WERI-Rb-1 (cell line): ENCODE results near the gene DGCR6.
"Not testable (repeated sequence)": the region's sequence is repeated elsewhere in the genome, so short reads cannot be mapped to it uniquely, and the experiment has no call there.

ENCODE experiments used
- DNase-seq: peaks from one replicate; pipeline ENCODE4 v3.0.0-alpha.2; 2020
- H3K27ac ChIP-seq: fragments of 250-450 bp; sonication (Bioruptor Pico); 2 replicates; pipeline ENCODE4 v1.5.1; 2020; ENCODE audit warnings: mild to moderate bottlenecking, moderate library complexity
- H3K27me3 ChIP-seq: fragments of 250-450 bp; sonication (Bioruptor Pico); 2 replicates; pipeline ENCODE4 v1.5.1; 2021; ENCODE audit warnings: mild to moderate bottlenecking, low read depth, moderate library complexity; ENCODE audit not compliant: insufficient read depth, severe bottlenecking
- H3K36me3 ChIP-seq: fragments of 250-450 bp; sonication (Bioruptor Pico); 2 replicates; pipeline ENCODE4 v1.5.1; 2020; ENCODE audit warnings: mild to moderate bottlenecking, moderate library complexity
- H3K4me3 ChIP-seq: 2 replicates; pipeline ENCODE4 v1.5.1; 2011; ENCODE audit warnings: low read depth, mild to moderate bottlenecking, control low read depth, low read length
- H3K9me3 ChIP-seq: fragments of 250-450 bp; sonication (Bioruptor Pico); 2 replicates; pipeline ENCODE4 v1.5.1; 2021; ENCODE audit warnings: mild to moderate bottlenecking, moderate library complexity; ENCODE audit not compliant: severe bottlenecking
- TF ChIP-seq, protein P1 (sequence below): IDR thresholded peaks from 2 replicates; pipeline ENCODE4 v1.5.1; 2011; ENCODE audit warnings: low read depth, mild to moderate bottlenecking, control low read depth, inconsistent platforms, low read length

The DGCR6 gene

GRCh38 chr22:18954303-18954989 is 48.3 kb downstream of the DGCR6 start:
- TF ChIP-seq, protein P1, sequence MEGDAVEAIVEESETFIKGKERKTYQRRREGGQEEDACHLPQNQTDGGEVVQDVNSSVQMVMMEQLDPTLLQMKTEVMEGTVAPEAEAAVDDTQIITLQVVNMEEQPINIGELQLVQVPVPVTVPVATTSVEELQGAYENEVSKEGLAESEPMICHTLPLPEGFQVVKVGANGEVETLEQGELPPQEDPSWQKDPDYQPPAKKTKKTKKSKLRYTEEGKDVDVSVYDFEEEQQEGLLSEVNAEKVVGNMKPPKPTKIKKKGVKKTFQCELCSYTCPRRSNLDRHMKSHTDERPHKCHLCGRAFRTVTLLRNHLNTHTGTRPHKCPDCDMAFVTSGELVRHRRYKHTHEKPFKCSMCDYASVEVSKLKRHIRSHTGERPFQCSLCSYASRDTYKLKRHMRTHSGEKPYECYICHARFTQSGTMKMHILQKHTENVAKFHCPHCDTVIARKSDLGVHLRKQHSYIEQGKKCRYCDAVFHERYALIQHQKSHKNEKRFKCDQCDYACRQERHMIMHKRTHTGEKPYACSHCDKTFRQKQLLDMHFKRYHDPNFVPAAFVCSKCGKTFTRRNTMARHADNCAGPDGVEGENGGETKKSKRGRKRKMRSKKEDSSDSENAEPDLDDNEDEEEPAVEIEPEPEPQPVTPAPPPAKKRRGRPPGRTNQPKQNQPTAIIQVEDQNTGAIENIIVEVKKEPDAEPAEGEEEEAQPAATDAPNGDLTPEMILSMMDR = peak; percentile 84

GRCh38 chr22:18954990-18955571 is 49.0 kb downstream of the DGCR6 start:
- Histone ChIP-seq H3K36me3 (no peaks in the 10 kb centered on the region), H3K9me3 (no peaks in the 10 kb centered on the region), H3K4me3 (no peak overlapping the region), H3K27ac (no peak overlapping the region), H3K27me3 (no peaks in the 10 kb centered on the region)
- TF ChIP-seq, protein P1 = no peak
- DNase-seq = no peak

More at GRCh38 chr22:18954303-18954989, 48.3 kb downstream of the DGCR6 start:
- H3K27ac ChIP-seq, H3K4me3 ChIP-seq, H3K9me3 ChIP-seq, H3K27me3 ChIP-seq, H3K36me3 ChIP-seq: not testable (repeated sequence)
- DNase-seq = peak; percentile 71

GRCh38 chr22:18955696-18956095 is 49.6 kb downstream of the DGCR6 start:
- H3K27me3 ChIP-seq = no peaks in the 10 kb centered on the region
- TF ChIP-seq, protein P1 = no peak
- H3K36me3 ChIP-seq = no peaks in the 10 kb centered on the region
- no peaks in the 10 kb centered on the region for H3K9me3 ChIP-seq
- no peak overlapping the region for H3K4me3 ChIP-seq
- DNase-seq = no peak
- no peak overlapping the region for H3K27ac ChIP-seq

GRCh38 chr22:18956121-18956895 is 50.2 kb downstream of the DGCR6 start:
- H3K27ac ChIP-seq, H3K27me3 ChIP-seq, DNase-seq, H3K36me3 ChIP-seq, H3K9me3 ChIP-seq, H3K4me3 ChIP-seq: not testable (repeated sequence)

DNA sequence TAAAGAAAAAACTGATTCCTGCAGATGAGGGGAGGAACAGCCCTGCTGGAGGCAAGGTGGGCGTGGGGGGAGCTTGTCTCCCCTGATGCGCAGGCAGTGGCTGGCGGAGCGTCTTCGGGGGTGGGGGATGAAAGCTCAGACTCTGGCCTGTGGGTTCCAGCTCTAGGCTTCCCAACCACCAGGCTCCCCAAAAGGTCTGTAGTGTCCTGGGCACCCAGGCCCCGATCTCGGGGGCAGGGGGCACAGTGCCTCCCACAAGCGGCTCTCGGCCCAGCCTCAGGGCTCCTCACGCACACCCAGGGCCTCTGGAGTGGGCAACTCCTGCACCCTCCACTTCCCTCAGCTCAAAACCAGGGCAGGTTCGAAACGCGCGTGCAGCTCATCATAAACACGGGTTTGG is 50.8 kb downstream of the DGCR6 start:
- not testable (repeated sequence) for DNase-seq, H3K27me3 ChIP-seq

GRCh38 chr22:18957621-18958320 is 51.7 kb downstream of the DGCR6 start:
- not testable (repeated sequence) for H3K36me3 ChIP-seq, H3K4me3 ChIP-seq, DNase-seq, H3K27me3 ChIP-seq, H3K27ac ChIP-seq, H3K9me3 ChIP-seq

More for the DNA sequence above, 50.8 kb downstream of the DGCR6 start:
- not testable (repeated sequence) for H3K36me3 ChIP-seq, H3K9me3 ChIP-seq, H3K27ac ChIP-seq, H3K4me3 ChIP-seq

DNA sequence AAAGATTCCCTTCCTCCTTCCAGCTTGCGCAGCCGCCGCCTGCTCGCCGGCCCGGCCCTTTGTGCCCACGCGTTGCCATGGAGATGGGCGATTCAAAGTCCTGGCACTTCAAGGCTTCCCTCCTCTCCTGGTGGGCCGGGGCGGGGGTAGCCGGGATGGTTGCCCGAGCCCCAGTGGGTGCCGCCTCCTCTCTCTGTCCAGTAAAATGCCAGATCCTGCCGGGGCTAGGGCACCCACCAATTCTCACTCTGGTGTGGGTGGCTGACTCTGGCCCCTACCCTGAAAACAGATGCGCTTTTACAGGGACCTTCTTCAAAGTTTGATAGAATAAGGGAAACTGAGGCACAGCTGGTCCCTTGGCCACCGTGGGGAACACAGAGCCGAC is 52.2 kb downstream of the DGCR6 start:
- H3K27me3 ChIP-seq, DNase-seq: not testable (repeated sequence)

GRCh38 chr22:18958738-18959137 is 52.6 kb downstream of the DGCR6 start:
- H3K27me3 ChIP-seq, H3K27ac ChIP-seq, H3K4me3 ChIP-seq, DNase-seq, H3K36me3 ChIP-seq, H3K9me3 ChIP-seq: not testable (repeated sequence)

More for the DNA sequence above, 52.2 kb downstream of the DGCR6 start:
- not testable (repeated sequence) for H3K4me3 ChIP-seq, H3K36me3 ChIP-seq, H3K9me3 ChIP-seq, H3K27ac ChIP-seq

DNA sequence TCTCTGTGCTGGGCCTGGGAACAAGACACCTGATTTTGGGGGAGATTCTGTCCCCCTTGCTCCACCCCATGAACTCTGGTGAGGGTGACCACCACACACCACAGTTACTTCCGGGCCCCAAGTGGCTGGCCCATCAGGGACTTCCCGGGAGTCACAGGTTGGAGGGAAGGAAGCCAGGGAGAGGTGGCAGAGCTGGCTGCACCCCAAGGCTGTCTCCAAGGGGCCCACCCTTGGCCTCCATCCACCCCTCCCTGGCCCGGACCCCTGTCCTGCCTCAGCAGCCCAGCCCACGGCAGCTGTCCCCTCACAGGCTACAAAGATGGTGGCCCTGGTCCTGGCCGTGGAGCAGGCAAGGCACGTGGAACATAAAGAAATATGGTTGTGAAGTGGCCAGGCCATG is 53.1 kb downstream of the DGCR6 start:
- not testable (repeated sequence) for H3K27ac ChIP-seq, H3K9me3 ChIP-seq, H3K4me3 ChIP-seq, H3K27me3 ChIP-seq, DNase-seq, H3K36me3 ChIP-seq

- not testable (repeated sequence) for DNase-seq, H3K27me3 ChIP-seq, H3K4me3 ChIP-seq, H3K9me3 ChIP-seq, H3K36me3 ChIP-seq, H3K27ac ChIP-seq
These were observed 53.6 kb downstream of the DGCR6 start for GRCh38 chr22:18959741-18960140.
